H9 (cell line): ENCODE measurements around the gene ATRNL1. TPM values are rescaled to one million over a fixed set of nuclear protein-coding genes. Genes with fewer than 3 reads are reported as not detected.

Experiments used
- DNase-seq: peaks from one replicate; pipeline ENCODE4 v3.0.0-alpha.2; 2017
- H2AFZ ChIP-seq: one replicate; pipeline ENCODE4 v1.6.1; 2013; ENCODE audit warnings: mild to moderate bottlenecking, low read length, control low read depth, moderate library complexity
- H2AK5ac ChIP-seq: 2 replicates; pipeline ENCODE4 v1.6.1; 2013; ENCODE audit warnings: low read length, control low read depth, mixed read lengths; ENCODE audit not compliant: insufficient read length
- H2BK120ac ChIP-seq: one replicate; pipeline ENCODE4 v1.6.1; 2013; ENCODE audit warnings: low read depth, mild to moderate bottlenecking, low read length, control low read depth, inconsistent platforms; ENCODE audit not compliant: poor library complexity, severe bottlenecking
- H2BK12ac ChIP-seq: 2 replicates; pipeline ENCODE4 v1.6.1; 2013; ENCODE audit warnings: low read length, control low read depth, mixed read lengths, low read depth; ENCODE audit not compliant: insufficient read length
- H2BK15ac ChIP-seq: 2 replicates; pipeline ENCODE4 v1.6.1; 2013; ENCODE audit warnings: low read depth, low read length, control low read depth
- H2BK20ac ChIP-seq: one replicate; pipeline ENCODE4 v1.6.1; 2013; ENCODE audit warnings: low read depth, mild to moderate bottlenecking, low read length, control low read depth, inconsistent platforms; ENCODE audit not compliant: poor library complexity, severe bottlenecking
- H2BK5ac ChIP-seq: 2 replicates; pipeline ENCODE4 v1.6.1; 2013; ENCODE audit warnings: low read length, control low read depth, mixed read lengths; ENCODE audit not compliant: insufficient read length
- H3K14ac ChIP-seq: 2 replicates; pipeline ENCODE4 v1.6.1; 2013; ENCODE audit warnings: low read length, control low read depth; ENCODE audit not compliant: insufficient read depth
- H3K18ac ChIP-seq: 2 replicates; pipeline ENCODE4 v1.6.1; 2013; ENCODE audit warnings: low read depth, mild to moderate bottlenecking, mixed read lengths, low read length, control low read depth; ENCODE audit not compliant: insufficient read length
- H3K23ac ChIP-seq: 2 replicates; pipeline ENCODE4 v1.6.1; 2013; ENCODE audit warnings: low read length, control low read depth, mixed read lengths, low read depth; ENCODE audit not compliant: insufficient read length
- H3K23me2 ChIP-seq: 2 replicates; pipeline ENCODE4 v1.6.1; 2013; ENCODE audit warnings: low read depth, mild to moderate bottlenecking, mixed read lengths, low read length, control low read depth; ENCODE audit not compliant: insufficient read length, poor library complexity, severe bottlenecking
- H3K27ac ChIP-seq: 2 replicates; pipeline ENCODE4 v1.5.1; 2013; ENCODE audit warnings: low read length, control low read depth, mixed read lengths, low read depth; ENCODE audit not compliant: insufficient read length
- H3K27me3 ChIP-seq: 2 replicates; pipeline ENCODE4 v1.6.1; 2013; ENCODE audit warnings: low read length, control low read depth, inconsistent platforms; ENCODE audit not compliant: insufficient read depth
- H3K4ac ChIP-seq: 2 replicates; pipeline ENCODE4 v1.6.1; 2013; ENCODE audit warnings: low read depth, mild to moderate bottlenecking, control low read depth, inconsistent platforms, low read length, moderate library complexity
- H3K4me1 ChIP-seq: 2 replicates; pipeline ENCODE4 v1.6.1; 2013; ENCODE audit warnings: low read length, control low read depth, inconsistent platforms; ENCODE audit not compliant: insufficient read depth
- H3K4me2 ChIP-seq: 2 replicates; pipeline ENCODE4 v1.6.1; 2013; ENCODE audit warnings: low read length, control low read depth, mixed read lengths; ENCODE audit not compliant: insufficient read length, insufficient read depth
- H3K56ac ChIP-seq: 2 replicates; pipeline ENCODE4 v1.6.1; 2013; ENCODE audit warnings: low read depth, mild to moderate bottlenecking, mixed read lengths, low read length, control low read depth; ENCODE audit not compliant: insufficient read length
- H3K79me1 ChIP-seq: 2 replicates; pipeline ENCODE4 v1.6.1; 2013; ENCODE audit warnings: low read depth, mild to moderate bottlenecking, moderate library complexity, low read length, control low read depth, inconsistent platforms; ENCODE audit not compliant: insufficient read depth, poor library complexity, severe bottlenecking
- H3K79me2 ChIP-seq: 2 replicates; pipeline ENCODE4 v1.6.1; 2013; ENCODE audit warnings: low read length, control low read depth, inconsistent platforms; ENCODE audit not compliant: insufficient read depth
- H3K9ac ChIP-seq: 2 replicates; pipeline ENCODE4 v1.6.1; 2013; ENCODE audit warnings: low read length, control low read depth, mixed read lengths; ENCODE audit not compliant: insufficient read length; ENCODE audit errors: extremely low read depth
- H3K9me3 ChIP-seq: one replicate; pipeline ENCODE4 v1.6.1; 2013; ENCODE audit warnings: low read depth, low read length, inconsistent platforms; ENCODE audit not compliant: control insufficient read depth
- H3T11ph ChIP-seq: one replicate; pipeline ENCODE4 v1.6.1; 2013; ENCODE audit warnings: mild to moderate bottlenecking, low read length, control low read depth, inconsistent platforms
- H4K20me1 ChIP-seq: one replicate; pipeline ENCODE4 v1.6.1; 2013; ENCODE audit not compliant: control insufficient read depth, insufficient read length, insufficient read depth
- H4K5ac ChIP-seq: 2 replicates; pipeline ENCODE4 v1.6.1; 2013; ENCODE audit warnings: low read depth, mild to moderate bottlenecking, mixed read lengths, low read length, control low read depth; ENCODE audit not compliant: insufficient read length
- H4K8ac ChIP-seq: replicated peaks from 2 replicates; pipeline ENCODE4 v1.6.1; 2013; ENCODE audit warnings: low read length, control low read depth, mixed read lengths, low read depth; ENCODE audit not compliant: insufficient read length
- H4K91ac ChIP-seq: 2 replicates; pipeline ENCODE4 v1.6.1; 2013; ENCODE audit warnings: low read depth, mild to moderate bottlenecking, moderate library complexity, mixed read lengths, low read length, control low read depth; ENCODE audit not compliant: insufficient read length
- H3K27ac Mint-ChIP-seq, 3 experiments: 2 replicates in 2 of 3; 3 replicates in 1 of 3; pipeline ENCODE4 v1.8.0; 2020 to 2021; ENCODE audit warnings: mixed read lengths in 3 of 3, mild to moderate bottlenecking in 1 of 3, moderate library complexity in 1 of 3
- H3K27me3 Mint-ChIP-seq: 2 replicates; pipeline ENCODE4 v1.8.0; 2021; ENCODE audit warnings: low read depth, mild to moderate bottlenecking, moderate library complexity, mixed read lengths
- H3K36me3 Mint-ChIP-seq, 3 experiments: 2 replicates in 2 of 3; 3 replicates in 1 of 3; pipeline ENCODE4 v1.8.0; 2020 to 2021; ENCODE audit warnings: low read depth in 3 of 3, mixed read lengths in 3 of 3; ENCODE audit not compliant: insufficient read depth in 1 of 3
- H3K4me1 Mint-ChIP-seq, 2 experiments: 2 replicates each; pipeline ENCODE4 v1.8.0; 2020; ENCODE audit warnings: mixed read lengths in 2 of 2
- H3K4me3 Mint-ChIP-seq, 2 experiments: 2 replicates in 1 of 2; 3 replicates in 1 of 2; pipeline ENCODE4 v1.8.0; 2020 to 2021; ENCODE audit warnings: mild to moderate bottlenecking in 2 of 2, mixed read lengths in 2 of 2, moderate library complexity in 1 of 2
- H3K9me3 Mint-ChIP-seq, 2 experiments: 2 replicates in 1 of 2; 3 replicates in 1 of 2; pipeline ENCODE4 v1.8.0; 2020; ENCODE audit warnings: mild to moderate bottlenecking in 2 of 2, mixed read lengths in 2 of 2, moderate library complexity in 1 of 2
- total RNA-seq: library from RNA; stranded (reverse); gene quantifications from 2 replicates; pipeline ENCODE4 v1.2.1, GENCODE V29; 2021
- TF ChIP-seq, protein P1 (sequence below): fragments of 200-600 bp; sonication (generic); conservative IDR thresholded peaks from 3 replicates; pipeline ENCODE4 v1.8.0; 2021; ENCODE audit warnings: antibody characterized with exemption, mild to moderate bottlenecking

ATRNL1 gene
- total RNA-seq, 1 experiment from 2014 or later: 9.2 TPM

DNA sequence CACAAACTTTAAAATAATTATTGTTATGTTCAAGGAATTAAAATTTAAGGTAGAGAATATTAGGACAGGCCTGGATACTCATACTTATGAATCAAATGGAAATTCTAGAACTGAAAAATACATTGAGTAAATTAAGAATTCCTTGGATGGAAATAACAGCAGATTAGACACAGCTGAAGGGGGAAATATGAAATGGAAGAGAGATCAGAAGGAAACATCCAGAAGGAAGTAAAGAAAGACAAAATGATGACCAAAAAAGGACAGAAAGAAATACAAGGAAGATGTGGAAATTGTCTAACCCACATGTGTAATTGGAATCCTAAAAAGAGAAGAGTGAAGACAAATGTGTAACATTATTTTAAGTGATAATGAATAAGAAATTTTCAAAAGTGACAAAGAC is 128.9 kb downstream of the ATRNL1 start:
- Histone ChIP-seq H4K20me1 (no peaks in the 10 kb centered on the region), H3K23ac (no peak overlapping the region), H3K18ac (no peak overlapping the region), H4K8ac (no peak overlapping the region), H2BK20ac (no peak overlapping the region), H2BK15ac (no peak overlapping the region), H3K14ac (no peak overlapping the region), H3K4me2 (no peak overlapping the region), H3K56ac (no peak overlapping the region), H2BK5ac (no peak overlapping the region), H2BK120ac (no peak overlapping the region), H2AK5ac (no peak overlapping the region), H3K79me1 (no peaks in the 10 kb centered on the region), H3K27ac (no peak overlapping the region), H3K4ac (no peak overlapping the region), H2BK12ac (no peak overlapping the region), H3K4me1 (no peaks in the 10 kb centered on the region), H3K27me3 (no peaks in the 10 kb centered on the region), H2AFZ (no peak overlapping the region), H4K5ac (no peak overlapping the region), H4K91ac (no peak overlapping the region), H3T11ph (no peak overlapping the region), H3K23me2 (no peaks in the 10 kb centered on the region), H3K9ac (no peak overlapping the region), H3K79me2 (no peaks in the 10 kb centered on the region), H3K9me3 (no peaks in the 10 kb centered on the region)
- no peaks in the 10 kb centered on the region for H3K4me1 Mint-ChIP-seq
- peaks cover 2 to 5% of the 10 kb centered on the region in 2 experiments; a peak in 3 of 5 replicates for H3K9me3 Mint-ChIP-seq
- peaks cover 0 to 5% (median 0%) of the 10 kb centered on the region in 3 experiments; a peak in 1 of 7 replicates for H3K36me3 Mint-ChIP-seq
- no peak overlapping the region for H3K4me3 Mint-ChIP-seq
- H3K27ac Mint-ChIP-seq: no peak overlapping the region
- DNase-seq: no peak
- H3K27me3 Mint-ChIP-seq: no peaks in the 10 kb centered on the region
- TF ChIP-seq, protein P1, sequence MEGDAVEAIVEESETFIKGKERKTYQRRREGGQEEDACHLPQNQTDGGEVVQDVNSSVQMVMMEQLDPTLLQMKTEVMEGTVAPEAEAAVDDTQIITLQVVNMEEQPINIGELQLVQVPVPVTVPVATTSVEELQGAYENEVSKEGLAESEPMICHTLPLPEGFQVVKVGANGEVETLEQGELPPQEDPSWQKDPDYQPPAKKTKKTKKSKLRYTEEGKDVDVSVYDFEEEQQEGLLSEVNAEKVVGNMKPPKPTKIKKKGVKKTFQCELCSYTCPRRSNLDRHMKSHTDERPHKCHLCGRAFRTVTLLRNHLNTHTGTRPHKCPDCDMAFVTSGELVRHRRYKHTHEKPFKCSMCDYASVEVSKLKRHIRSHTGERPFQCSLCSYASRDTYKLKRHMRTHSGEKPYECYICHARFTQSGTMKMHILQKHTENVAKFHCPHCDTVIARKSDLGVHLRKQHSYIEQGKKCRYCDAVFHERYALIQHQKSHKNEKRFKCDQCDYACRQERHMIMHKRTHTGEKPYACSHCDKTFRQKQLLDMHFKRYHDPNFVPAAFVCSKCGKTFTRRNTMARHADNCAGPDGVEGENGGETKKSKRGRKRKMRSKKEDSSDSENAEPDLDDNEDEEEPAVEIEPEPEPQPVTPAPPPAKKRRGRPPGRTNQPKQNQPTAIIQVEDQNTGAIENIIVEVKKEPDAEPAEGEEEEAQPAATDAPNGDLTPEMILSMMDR: no peak
